HG03442 (cell line): Measurements from ENCODE around the gene CNPY1.

Experiments used
- ATAC-seq: cut with Tn5 transposase; IDR thresholded peaks from one replicate; pipeline ENCODE4 v1.9.1; 2021; ENCODE audit warnings: mild to moderate bottlenecking, moderate library complexity; ENCODE audit not compliant: unreplicated experiment

Gene CNPY1

DNA sequence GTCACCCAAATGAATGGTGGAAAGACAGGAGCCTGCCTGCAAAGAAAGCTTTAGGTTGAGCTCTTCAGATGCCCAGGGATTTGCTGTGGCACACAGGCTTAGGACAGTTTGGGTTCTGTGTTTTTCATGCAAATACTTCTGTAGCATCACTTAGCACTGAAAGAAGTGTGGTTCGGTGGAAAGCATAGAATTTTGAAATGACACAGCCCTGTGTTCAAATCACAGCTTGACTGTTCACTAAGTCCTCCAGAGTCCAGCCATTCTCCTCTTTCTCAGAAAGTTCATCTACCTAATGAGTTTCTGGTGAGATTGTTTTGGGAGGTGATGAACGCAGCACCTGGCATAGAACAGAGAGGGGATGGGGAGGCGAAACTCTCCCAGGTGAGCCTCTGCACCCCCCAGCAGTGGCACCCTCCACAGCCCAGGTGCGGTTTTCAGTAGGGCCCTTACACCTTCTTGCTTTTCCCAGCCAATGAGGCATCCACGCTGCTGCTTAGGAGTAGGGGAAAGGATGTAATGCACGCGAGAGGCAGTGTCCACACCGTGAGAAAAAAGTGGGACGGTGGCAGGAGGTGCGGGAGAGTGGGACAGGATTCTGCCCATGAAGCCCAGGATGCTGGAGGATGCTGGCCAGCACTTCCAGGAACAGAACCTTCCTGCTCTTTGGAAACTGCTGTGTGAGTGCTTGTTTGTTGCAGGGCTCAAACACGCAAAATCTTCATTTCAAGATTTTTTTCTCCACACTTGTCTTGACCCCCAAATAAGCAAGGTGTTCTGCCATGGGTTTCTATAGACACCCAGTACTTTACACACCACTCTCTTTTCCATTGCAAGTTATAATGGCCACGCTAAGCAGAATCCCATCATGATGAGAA, 76.8 kb downstream of the CNPY1 start:
- no peak for ATAC-seq

- no peak for ATAC-seq
Measured at GRCh38 chr7:155468785-155469148, 77.6 kb downstream of the CNPY1 start.

DNA sequence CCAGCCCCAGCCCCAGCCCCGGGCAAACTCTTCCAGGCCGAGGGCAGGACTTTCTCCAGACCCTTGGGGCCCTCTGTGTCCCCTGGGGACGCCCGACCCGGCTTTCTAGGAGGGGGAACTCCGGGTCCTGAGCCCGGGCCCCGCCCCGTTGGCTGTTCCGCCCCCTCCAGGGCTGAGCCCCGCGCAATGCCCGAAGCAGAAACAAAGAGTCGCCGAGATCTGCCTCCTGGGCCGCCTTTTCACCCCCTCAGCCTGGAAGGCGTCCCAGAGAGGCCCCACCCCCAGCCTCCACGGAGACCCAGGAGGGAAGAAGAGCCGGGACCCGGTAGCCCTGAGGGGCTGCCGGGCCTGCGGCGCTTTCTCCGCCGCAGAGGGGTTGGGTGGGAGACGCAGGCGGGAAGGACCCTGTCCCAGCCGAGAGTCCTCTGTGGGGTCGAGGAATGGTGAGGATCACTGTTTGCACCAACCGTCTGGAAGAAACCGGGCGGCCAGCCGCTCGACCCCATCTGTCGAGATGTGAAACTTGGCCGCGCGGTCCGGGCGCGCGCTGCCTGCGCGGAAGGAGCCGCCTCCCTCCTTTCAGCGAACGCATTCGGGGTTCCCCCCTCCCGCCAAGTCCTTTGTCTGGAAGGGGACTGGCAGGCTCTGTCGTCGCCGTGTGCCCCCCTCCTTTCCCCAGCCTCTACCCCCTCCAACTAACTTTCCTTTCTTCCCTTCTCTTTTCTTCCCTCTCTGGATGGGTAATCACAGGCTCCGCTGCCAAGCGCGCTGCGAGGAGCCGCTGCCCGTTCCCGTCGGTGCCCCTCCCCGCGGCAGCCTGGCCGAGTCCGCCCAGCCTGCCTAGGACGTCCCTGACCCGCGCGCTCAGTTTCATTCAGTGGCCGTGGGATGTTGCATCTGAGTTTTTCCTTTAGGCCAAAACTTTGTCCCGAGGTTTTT, 78.2 kb downstream of the CNPY1 start:
- no peak for ATAC-seq

DNA sequence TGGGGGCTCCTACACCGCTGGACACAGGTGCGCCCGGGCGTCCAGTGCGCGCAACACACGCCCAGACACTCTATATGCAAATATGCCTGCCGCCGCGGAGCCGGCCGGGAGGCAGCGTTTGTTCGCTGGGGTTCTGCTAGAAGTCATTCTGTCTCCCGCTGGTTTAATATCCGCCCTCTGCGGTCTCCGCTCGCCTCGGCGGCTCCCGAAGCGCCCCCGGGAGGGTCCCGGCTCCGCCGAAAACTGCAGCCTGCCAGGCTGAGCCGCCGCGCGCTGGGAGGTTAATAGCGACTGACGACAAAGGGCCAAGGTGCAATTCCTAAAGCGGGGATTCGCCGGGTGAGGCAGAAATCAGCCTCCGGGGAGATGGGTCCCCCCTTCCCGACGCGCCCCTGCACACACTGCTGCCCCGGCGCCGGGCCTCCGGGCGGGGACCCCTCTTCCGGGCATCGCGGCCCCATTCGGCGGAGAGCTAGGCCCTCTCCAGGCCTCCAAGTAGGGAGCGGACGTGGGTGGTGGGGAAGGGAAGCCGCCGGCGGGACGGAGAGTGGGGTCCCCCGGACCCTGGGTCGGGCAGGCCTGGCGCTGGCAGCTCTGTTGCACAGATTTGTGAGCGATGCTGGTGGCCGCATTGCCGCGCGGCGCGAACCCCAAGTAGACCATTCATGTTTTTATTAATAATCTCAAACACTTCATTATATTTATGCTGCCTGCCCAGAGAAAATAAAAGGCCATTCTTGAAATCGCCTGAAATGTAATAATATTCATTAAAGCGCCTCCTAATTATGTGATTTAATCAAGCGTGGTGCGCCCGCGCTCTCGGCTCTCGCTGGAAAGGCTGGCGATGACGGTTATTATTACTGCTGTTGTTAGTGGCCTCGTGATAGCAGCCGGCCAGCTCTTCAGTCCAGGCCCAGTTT, 79.3 kb downstream of the CNPY1 start:
- peak; percentile 64 for ATAC-seq

DNA sequence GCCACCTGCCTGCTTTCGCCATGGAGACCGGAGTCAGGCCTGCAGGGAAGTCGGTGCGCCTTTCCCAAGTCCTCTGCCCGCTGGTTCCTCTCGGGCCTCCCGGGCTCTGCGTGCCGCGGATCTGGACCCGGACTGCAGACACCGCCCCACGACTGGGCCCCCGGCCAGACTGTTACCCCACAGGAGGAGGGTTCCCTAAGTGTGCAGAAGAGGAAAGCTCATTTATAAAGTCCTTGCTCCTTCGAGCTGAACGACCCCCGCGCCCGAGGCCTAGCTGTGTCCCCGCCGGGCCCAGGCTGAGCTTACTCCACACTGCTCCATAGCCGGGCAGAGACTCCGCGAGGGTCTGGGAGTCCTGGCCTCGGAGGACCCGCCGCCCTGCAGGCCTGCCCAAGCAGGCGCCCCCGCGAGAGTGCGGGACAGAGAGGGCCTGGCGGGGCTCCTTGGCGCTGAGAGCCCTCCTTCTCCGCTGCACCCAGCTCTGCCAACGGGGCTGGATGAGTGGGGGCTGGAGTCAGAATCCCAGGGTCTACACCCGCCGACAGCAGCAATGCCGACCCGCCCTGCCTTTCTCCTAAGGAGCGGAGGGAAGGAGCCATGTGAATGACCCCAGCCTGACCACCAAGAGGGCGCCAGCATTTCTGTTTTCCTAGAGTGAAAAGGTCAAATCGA, 80.1 kb downstream of the CNPY1 start:
- no peak for ATAC-seq

GRCh38 chr7:155465761-155466141, 80.6 kb downstream of the CNPY1 start:
- no peak for ATAC-seq

GRCh38 chr7:155464948-155465739, 81.2 kb downstream of the CNPY1 start:
- no peak for ATAC-seq

DNA sequence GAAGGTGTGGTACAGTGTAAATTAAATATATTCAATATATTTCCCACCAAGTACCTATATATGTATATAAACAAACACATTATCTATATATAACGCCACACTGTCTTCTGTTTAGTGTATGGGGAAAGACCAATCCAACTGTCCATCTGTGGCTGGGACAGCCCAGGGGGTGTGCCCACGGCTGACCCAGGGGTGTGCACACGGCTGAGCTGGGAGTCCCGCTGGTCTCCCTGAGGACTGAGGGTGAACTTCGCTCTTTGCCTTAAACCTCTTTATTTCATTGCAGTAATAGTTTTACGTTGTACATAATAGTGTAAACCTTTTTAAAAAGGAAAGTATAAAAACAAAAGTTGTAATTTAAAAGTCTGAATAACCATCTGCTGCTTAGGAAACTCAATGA, 82.2 kb downstream of the CNPY1 start:
- ATAC-seq: no peak

DNA sequence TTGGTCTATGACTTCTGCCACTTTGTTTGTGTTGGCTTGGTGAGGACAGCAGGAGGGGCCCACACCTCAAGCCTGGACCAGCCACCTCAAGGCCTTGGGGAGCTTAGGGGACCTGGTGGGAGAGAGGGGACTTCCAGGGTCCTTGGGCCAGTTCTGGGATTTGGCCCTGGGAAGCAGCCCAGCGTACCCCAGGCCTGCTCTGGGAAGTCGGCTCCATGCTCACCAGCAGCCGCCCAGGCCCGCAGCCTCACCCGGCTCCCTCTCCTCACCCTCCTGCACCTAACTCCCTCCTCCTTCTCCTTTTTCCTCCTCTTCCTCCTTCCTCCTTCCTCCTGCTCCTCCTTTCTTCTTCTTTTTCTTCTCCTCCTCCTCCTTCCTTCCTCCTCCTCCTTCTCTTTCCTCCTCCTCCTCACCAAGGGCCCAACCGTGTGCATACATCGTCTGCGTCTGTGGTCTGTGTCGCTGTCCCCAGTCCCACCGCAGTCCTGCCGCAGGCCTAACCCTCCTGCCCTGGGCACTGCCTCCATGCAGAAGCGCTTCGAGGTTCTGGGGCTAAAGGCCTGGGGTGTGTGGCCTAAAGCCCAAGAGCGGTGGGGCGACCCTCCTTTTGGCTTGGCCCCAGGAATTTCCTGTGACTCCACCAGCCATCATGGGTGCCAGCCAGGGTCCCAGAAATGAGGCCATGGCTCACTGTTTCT, 83.1 kb downstream of the CNPY1 start:
- no peak for ATAC-seq

DNA sequence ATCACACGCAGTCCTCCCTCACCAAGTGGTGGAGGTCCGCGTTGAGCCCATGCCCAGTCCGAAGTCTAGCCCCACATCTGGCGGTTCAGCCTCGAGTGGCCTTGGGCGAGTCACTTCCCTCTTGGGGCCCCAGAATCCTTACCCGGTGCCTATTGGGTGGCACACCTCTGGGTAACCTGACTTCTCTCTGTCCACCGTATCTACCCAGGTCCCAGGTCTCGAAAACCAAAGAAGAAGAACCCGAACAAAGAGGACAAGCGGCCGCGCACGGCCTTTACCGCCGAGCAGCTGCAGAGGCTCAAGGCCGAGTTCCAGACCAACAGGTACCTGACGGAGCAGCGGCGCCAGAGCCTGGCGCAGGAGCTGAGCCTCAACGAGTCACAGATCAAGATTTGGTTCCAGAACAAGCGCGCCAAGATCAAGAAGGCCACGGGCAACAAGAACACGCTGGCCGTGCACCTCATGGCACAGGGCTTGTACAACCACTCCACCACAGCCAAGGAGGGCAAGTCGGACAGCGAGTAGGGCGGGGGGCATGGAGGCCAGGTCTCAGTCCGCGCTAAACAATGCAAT, 84.1 kb downstream of the CNPY1 start:
- no peak for ATAC-seq

DNA sequence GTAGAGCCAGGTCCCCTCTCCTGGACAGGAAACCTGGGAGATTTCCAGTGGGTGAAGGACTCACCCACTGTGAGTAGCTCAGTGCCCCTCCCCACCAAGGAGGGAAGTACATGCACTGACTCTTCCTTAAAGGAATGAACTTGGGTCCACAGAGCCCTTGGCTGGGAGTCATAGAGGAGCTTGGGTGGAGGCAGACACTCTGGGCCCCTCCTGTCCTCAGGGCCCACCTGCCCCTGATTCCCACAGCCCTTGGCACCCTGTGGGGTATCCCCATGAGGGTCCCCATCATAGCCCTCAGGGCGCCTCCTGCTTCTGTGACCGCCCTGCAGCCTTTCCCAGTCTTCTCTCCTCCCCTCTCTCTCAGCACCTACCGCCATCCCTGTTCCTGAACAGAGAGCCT, 84.7 kb downstream of the CNPY1 start:
- no peak for ATAC-seq

GRCh38 chr7:155460926-155461613, 85.3 kb downstream of the CNPY1 start:
- ATAC-seq: no peak

DNA sequence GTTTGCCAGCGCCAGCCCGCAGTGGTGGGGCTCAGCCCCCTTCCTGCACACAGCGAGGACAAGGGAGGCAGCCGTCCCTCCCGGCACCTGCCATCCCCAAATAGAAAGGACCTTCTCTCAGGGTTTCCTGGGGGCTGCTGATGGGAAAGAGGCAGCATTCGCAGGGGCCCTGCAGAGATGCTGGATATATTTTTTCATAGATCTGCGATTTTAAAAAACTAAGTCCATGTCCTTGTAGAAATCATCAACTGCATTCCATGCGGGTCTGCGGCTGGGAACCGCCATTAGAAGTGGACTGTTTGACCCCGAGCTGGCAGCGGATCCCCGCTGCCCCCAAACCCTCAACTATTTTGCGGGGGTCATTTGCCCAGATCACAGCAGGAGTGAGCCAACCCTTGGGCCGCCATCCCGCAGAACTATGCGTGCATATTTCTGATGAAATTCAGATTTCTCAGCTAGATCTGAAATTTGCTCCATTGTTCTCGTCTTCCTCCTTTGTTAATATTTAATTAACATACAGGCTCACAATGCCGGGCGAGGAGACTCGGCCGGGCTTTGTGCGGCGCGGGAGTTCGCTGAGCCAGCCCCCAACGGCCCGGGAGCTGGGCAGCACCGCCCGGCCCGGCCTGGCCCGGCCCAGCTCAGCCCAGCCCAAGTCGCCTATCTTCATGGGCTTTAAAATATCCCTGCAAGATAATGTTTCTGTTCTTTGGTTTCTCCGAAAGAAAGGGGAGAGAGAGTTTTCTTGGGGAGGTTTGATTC, 86.5 kb downstream of the CNPY1 start:
- ATAC-seq: no peak

GRCh38 chr7:155458878-155459699, 87.3 kb downstream of the CNPY1 start:
- ATAC-seq: no peak

DNA sequence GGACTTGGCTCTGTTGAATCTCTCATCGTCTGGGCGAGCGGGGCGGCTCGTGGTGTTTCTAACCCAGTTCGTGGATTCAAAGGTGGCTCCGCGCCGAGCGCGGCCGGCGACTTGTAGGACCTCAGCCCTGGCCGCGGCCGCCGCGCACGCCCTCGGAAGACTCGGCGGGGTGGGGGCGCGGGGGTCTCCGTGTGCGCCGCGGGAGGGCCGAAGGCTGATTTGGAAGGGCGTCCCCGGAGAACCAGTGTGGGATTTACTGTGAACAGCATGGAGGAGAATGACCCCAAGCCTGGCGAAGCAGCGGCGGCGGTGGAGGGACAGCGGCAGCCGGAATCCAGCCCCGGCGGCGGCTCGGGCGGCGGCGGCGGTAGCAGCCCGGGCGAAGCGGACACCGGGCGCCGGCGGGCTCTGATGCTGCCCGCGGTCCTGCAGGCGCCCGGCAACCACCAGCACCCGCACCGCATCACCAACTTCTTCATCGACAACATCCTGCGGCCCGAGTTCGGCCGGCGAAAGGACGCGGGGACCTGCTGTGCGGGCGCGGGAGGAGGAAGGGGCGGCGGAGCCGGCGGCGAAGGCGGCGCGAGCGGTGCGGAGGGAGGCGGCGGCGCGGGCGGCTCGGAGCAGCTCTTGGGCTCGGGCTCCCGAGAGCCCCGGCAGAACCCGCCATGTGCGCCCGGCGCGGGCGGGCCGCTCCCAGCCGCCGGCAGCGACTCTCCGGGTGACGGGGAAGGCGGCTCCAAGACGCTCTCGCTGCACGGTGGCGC, 88.1 kb downstream of the CNPY1 start, which contains the start of gene EN2:
TSS of gene EN2 (plus strand) at position 19 of the 767 bp plus-strand sequence. CDS start at position 268, 249 bp downstream.
- ATAC-seq: no peak
